ENCODE results near the gene CSMD2. TPM values are rescaled to one million over a fixed set of nuclear protein-coding genes. Genes with fewer than 3 reads are reported as not detected.

CSMD2 gene
- total RNA-seq, 4 donors from 2014 or later = 8.6 TPM; not detected in 3

DNA sequence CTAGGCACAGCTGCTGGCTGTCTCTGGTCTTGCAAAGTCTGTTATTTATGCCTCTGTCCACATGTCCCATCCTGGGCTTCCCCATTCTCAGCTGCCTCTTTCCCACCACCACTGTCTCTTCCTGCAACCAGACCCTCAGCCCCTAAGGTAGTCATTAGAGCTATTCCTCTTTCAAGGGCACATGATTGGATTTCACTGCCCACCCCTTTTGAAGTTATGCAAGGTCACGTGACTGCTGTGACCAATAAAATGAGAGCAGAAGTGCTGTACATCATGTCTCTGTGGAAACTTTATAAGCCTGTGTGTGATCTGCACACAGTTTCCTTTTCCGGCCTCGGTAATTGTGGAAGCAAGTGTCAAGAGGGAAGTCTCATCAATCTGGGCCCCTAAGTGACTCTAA lies 437.7 kb downstream of the CSMD2 start:
- H3K27me3 ChIP-seq = no peaks in the 10 kb centered on the region
- intact Hi-C loops (cut with DNase I; ENCODE audit: low total_unique reads) = no loop called here
- TF ChIP-seq, protein P1, sequence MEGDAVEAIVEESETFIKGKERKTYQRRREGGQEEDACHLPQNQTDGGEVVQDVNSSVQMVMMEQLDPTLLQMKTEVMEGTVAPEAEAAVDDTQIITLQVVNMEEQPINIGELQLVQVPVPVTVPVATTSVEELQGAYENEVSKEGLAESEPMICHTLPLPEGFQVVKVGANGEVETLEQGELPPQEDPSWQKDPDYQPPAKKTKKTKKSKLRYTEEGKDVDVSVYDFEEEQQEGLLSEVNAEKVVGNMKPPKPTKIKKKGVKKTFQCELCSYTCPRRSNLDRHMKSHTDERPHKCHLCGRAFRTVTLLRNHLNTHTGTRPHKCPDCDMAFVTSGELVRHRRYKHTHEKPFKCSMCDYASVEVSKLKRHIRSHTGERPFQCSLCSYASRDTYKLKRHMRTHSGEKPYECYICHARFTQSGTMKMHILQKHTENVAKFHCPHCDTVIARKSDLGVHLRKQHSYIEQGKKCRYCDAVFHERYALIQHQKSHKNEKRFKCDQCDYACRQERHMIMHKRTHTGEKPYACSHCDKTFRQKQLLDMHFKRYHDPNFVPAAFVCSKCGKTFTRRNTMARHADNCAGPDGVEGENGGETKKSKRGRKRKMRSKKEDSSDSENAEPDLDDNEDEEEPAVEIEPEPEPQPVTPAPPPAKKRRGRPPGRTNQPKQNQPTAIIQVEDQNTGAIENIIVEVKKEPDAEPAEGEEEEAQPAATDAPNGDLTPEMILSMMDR (IDR thresholded peaks at IDR 0.05) = no peak
- no peak for TF ChIP-seq POLR2A (IDR thresholded peaks at IDR 0.05)
- no peak for DNase-seq
- H3K27ac ChIP-seq = no peak overlapping the region
- H3K36me3 ChIP-seq = no peaks in the 10 kb centered on the region
- no peaks in the 10 kb centered on the region for H3K4me1 ChIP-seq
- no peaks in the 10 kb centered on the region for H3K9me3 ChIP-seq
- no peak overlapping the region for H3K4me3 ChIP-seq

DNA sequence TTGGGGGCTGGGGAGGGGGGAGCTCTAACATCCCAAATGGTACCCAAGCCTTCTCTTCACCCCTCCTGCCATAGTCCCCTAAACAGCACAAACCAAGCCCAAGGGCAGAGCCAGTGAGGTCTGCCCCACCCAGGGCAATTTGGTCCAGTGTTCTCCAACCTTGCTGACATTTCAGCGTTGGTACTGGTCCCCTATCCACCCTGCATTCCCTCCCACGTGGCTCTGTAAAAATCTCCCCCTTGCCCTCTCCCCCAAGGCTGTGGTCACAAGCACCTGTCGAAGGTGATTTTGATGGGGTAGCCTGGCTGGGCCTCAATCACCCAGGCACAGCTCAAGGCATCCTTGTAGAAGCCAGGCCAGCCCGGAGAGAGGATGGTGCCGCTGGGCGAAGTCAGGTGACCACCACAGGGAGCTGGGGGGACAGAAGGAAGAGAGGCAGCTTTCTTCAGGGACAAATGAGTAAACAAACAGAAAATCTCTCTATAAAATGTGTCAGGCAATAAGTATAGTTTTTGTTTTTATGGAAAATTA lies 438.7 kb downstream of the CSMD2 start:
- H3K27me3 ChIP-seq = no peaks in the 10 kb centered on the region
- no peaks in the 10 kb centered on the region for H3K9me3 ChIP-seq
- H3K36me3 ChIP-seq = no peaks in the 10 kb centered on the region
- DNase-seq = no peak
- no peak overlapping the region for H3K27ac ChIP-seq
- H3K4me3 ChIP-seq = no peak overlapping the region
- H3K4me1 ChIP-seq = no peaks in the 10 kb centered on the region
- TF ChIP-seq POLR2A (IDR thresholded peaks at IDR 0.05) = no peak
- TF ChIP-seq, protein P1 (IDR thresholded peaks at IDR 0.05) = no peak
- intact Hi-C loops (cut with DNase I; ENCODE audit: low total_unique reads) = no loop called here

DNA sequence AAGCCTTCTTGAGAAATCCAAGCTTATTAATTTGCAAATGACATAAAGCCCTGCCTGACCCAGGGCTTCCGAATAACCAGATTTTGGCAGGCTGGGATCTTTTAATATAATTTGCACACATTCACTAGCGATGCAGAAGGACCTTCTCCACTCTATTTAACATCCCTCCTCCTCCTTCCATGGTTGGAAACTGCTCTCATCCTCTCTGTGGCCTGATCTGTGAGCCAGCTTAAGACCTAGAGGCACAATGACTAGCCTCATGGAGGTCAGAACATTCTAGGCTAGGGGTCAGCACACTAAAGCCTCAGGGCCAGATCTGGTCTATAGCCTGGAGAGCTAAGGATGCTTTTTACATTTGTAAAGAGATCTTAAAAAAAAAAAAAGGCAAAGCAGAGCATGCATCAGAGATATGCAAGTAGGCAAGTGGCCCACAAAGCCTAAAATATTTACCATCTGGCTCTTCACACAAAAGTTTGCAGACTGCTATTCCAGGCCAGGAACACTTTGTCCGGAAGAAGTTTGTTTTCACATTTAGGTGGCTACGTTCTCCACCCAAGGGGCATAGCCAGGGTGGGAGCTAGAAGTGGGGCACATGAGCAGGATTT lies 439.4 kb downstream of the CSMD2 start:
- Histone ChIP-seq H3K36me3 (no peaks in the 10 kb centered on the region), H3K4me3 (no peak overlapping the region), H3K27ac (no peak overlapping the region), H3K27me3 (no peaks in the 10 kb centered on the region), H3K9me3 (no peaks in the 10 kb centered on the region), H3K4me1 (no peaks in the 10 kb centered on the region)
- intact Hi-C loops (cut with DNase I; ENCODE audit: low total_unique reads) = no loop called here
- TF ChIP-seq POLR2A (IDR thresholded peaks at IDR 0.05) = no peak
- TF ChIP-seq, protein P1 (IDR thresholded peaks at IDR 0.05) = no peak
- DNase-seq = no peak

DNA sequence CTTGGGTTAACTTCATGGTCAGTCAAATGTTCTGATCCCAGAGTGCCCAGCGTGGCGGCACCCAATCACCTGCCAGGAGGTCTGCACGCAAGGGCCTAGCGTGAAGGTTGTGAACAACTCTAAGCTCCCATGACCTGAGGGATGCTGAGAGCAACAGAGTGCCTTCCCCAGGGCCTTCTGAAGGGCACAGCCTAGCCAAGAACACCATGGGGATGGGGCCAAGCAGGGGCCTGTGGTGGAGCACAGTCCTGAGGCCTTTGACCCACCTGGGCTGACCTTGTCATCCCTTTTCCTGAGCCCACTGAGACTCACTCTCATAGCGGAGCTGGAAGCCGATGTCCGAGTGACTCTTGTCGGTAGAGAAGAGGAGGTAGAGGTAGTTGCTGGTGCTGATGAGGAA lies 440.0 kb downstream of the CSMD2 start:
- Histone ChIP-seq H3K36me3 (no peaks in the 10 kb centered on the region), H3K4me3 (no peak overlapping the region), H3K4me1 (no peaks in the 10 kb centered on the region), H3K27me3 (no peaks in the 10 kb centered on the region), H3K27ac (no peak overlapping the region), H3K9me3 (no peaks in the 10 kb centered on the region)
- TF ChIP-seq POLR2A (IDR thresholded peaks at IDR 0.05) = no peak
- TF ChIP-seq, protein P1 (IDR thresholded peaks at IDR 0.05) = no peak
- intact Hi-C loops (cut with DNase I; ENCODE audit: low total_unique reads) = no loop called here
- DNase-seq = no peak

DNA sequence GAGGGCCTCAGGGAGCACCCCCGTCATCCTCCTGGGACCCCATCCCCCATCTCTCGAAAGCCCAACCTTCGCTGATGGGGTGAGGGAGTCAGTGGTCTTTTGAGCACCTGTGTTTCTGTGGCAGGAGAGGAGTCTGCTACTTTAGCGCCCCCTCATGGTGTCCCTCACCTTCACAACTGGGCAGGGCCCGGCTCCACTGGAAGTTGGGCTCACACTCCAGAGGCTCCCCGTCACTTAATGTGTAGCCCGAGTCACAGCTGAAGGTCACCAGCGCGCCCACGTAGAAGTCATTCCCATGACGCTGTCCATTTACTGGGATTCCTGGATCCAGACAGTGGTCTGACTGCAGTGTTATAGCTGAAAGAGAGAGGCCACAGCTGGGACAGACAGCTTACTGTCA lies 440.7 kb downstream of the CSMD2 start:
- Histone ChIP-seq H3K27me3 (no peaks in the 10 kb centered on the region), H3K9me3 (no peaks in the 10 kb centered on the region), H3K36me3 (no peaks in the 10 kb centered on the region), H3K4me1 (no peaks in the 10 kb centered on the region), H3K27ac (no peak overlapping the region), H3K4me3 (no peak overlapping the region)
- DNase-seq = no peak
- intact Hi-C loops (cut with DNase I; ENCODE audit: low total_unique reads) = no loop called here
- TF ChIP-seq, protein P1 (IDR thresholded peaks at IDR 0.05) = no peak
- TF ChIP-seq POLR2A (IDR thresholded peaks at IDR 0.05) = no peak
